Lung microvascular endothelial cell (primary cell): ENCODE measurements around the gene SLC25A48. TPM values are rescaled to one million over a fixed set of nuclear protein-coding genes. Genes with fewer than 3 reads are reported as not detected.

Source experiments
- DNase-seq, 2 donors: peaks; one replicate each; pipeline versions ENCODE4 v3.0.0 to v3.0.0-alpha.2; 2010; ENCODE audit warnings: low read depth in 2 of 2
- total RNA-seq: library from RNA; depleted of rRNA; stranded (reverse); fragments of >200 nt; gene quantifications from 2 replicates; pipeline ENCODE4 v1.2.1, GENCODE V29; 2014

The SLC25A48 gene
- total RNA-seq, 1 donor from 2014 or later = not detected

GRCh38 chr5:135920199-135920598 is 85.7 kb downstream of the SLC25A48 start:
- DNase-seq = no peak

GRCh38 chr5:135921388-135921787 is 86.9 kb downstream of the SLC25A48 start:
- DNase-seq = no peak

- no peak for DNase-seq
Measured at GRCh38 chr5:135930029-135930948, 95.8 kb downstream of the SLC25A48 start.

GRCh38 chr5:135930949-135931295 is 96.5 kb downstream of the SLC25A48 start:
- no peak for DNase-seq

GRCh38 chr5:135934939-135935338 is 100.5 kb downstream of the SLC25A48 start:
- no peak for DNase-seq

- no peak for DNase-seq
Measured at GRCh38 chr5:135937245-135937911, 102.9 kb downstream of the SLC25A48 start.

Other genes with a start within 250 kb of the SLC25A48 start
- gene IL9, start 61.2 kb downstream of the SLC25A48 start, total RNA-seq = not detected in 2 replicates
- gene LECT2, start 120.3 kb downstream of the SLC25A48 start, total RNA-seq = not detected in 2 replicates
- 3.8 and 17.0 TPM in 2 replicates for gene TGFBI, start 194.3 kb downstream of the SLC25A48 start, total RNA-seq